ENCODE results near the gene COL8A1.

COL8A1 gene

GRCh38 chr3:99607151-99607550, 31.2 kb upstream of the COL8A1 start:
- no peak overlapping the region for H3K4me2 ChIP-seq (ENCODE audit: low read length)
- H3K36me3 ChIP-seq (ENCODE audit: control insufficient read depth, insufficient read depth, low read length), result no peaks in the 10 kb centered on the region
- TF ChIP-seq CTCF (IDR thresholded peaks at IDR 0.05), result no peak

GRCh38 chr3:99614768-99615167, 23.6 kb upstream of the COL8A1 start:
- no peaks in the 10 kb centered on the region for H3K79me2 ChIP-seq
- no peak overlapping the region for H2AFZ ChIP-seq
- no peaks in the 10 kb centered on the region for H3K27me3 ChIP-seq (ENCODE audit: control insufficient read depth, insufficient read depth, low read length)
- TF ChIP-seq CTCF (IDR thresholded peaks at IDR 0.05), result no peak
- no peak overlapping the region for H3K4me2 ChIP-seq (ENCODE audit: low read length)
- no peak overlapping the region for H3K4me3 ChIP-seq (ENCODE audit: low read depth, low read length)
- H3K4me1 ChIP-seq, result no peaks in the 10 kb centered on the region
- no peaks in the 10 kb centered on the region for H3K36me3 ChIP-seq (ENCODE audit: control insufficient read depth, insufficient read depth, low read length)
- H3K9ac ChIP-seq, result no peak overlapping the region
- no peaks in the 10 kb centered on the region for H3K9me3 ChIP-seq (ENCODE audit: control insufficient read depth, low read length)
- no peak overlapping the region for H3K27ac ChIP-seq

More at GRCh38 chr3:99607151-99607550, 31.2 kb upstream of the COL8A1 start:
- Histone ChIP-seq H3K79me2 (no peaks in the 10 kb centered on the region), H3K27me3 (ENCODE audit: control insufficient read depth, insufficient read depth, low read length) (no peaks in the 10 kb centered on the region), H3K9ac (no peak overlapping the region), H2AFZ (no peak overlapping the region), H3K9me3 (ENCODE audit: control insufficient read depth, low read length) (no peaks in the 10 kb centered on the region), H3K4me3 (ENCODE audit: low read depth, low read length) (no peak overlapping the region), H3K4me1 (no peaks in the 10 kb centered on the region), H3K27ac (no peak overlapping the region)

GRCh38 chr3:99620077-99620767, 18.2 kb upstream of the COL8A1 start:
- Histone ChIP-seq H3K27me3 (ENCODE audit: control insufficient read depth, insufficient read depth, low read length) (no peaks in the 10 kb centered on the region), H3K9ac (no peak overlapping the region), H3K4me2 (ENCODE audit: low read length) (no peak overlapping the region), H3K9me3 (ENCODE audit: control insufficient read depth, low read length) (no peaks in the 10 kb centered on the region), H3K79me2 (no peaks in the 10 kb centered on the region), H2AFZ (no peak overlapping the region), H3K4me1 (no peaks in the 10 kb centered on the region), H3K36me3 (ENCODE audit: control insufficient read depth, insufficient read depth, low read length) (no peaks in the 10 kb centered on the region), H3K4me3 (ENCODE audit: low read depth, low read length) (no peak overlapping the region), H3K27ac (no peak overlapping the region)
- TF ChIP-seq CTCF (IDR thresholded peaks at IDR 0.05), result no peak

- Histone ChIP-seq H2AFZ (no peak overlapping the region), H3K9ac (no peak overlapping the region), H3K36me3 (ENCODE audit: control insufficient read depth, insufficient read depth, low read length) (no peaks in the 10 kb centered on the region), H3K79me2 (no peaks in the 10 kb centered on the region), H3K4me2 (ENCODE audit: low read length) (no peak overlapping the region), H3K4me1 (no peaks in the 10 kb centered on the region), H3K27me3 (ENCODE audit: control insufficient read depth, insufficient read depth, low read length) (no peaks in the 10 kb centered on the region), H3K27ac (no peak overlapping the region), H3K9me3 (ENCODE audit: control insufficient read depth, low read length) (no peaks in the 10 kb centered on the region), H3K4me3 (ENCODE audit: low read depth, low read length) (no peak overlapping the region)
- no peak for TF ChIP-seq CTCF (IDR thresholded peaks at IDR 0.05)
Measured at GRCh38 chr3:99620976-99621375, 17.4 kb upstream of the COL8A1 start.

All from parathyroid adenoma (tissue), 2 donors.